HL-60/S4 (cell line): ENCODE results near the gene SND1.
"Not testable (repeated sequence)": the region's sequence is repeated elsewhere in the genome, so short reads cannot be mapped to it uniquely, and the experiment has no call there.

ENCODE experiments used
- in situ Hi-C: fragments of 300-500 bp; cut with MboI; formaldehyde crosslinking; loops from 2 replicates; pipeline ENCODE4 v1.14.3; 2022; ENCODE audit warnings: low sequenced_read_pairs

Gene SND1

GRCh38 chr7:127822822-127823508 lies 171.0 kb downstream of the SND1 start:
- in situ Hi-C loops, result no loop called here

- in situ Hi-C loops, result no loop called here
Observed at GRCh38 chr7:127824682-127825081, 172.7 kb downstream of the SND1 start.

- in situ Hi-C loops, result no loop called here
Observed at GRCh38 chr7:127828843-127829500, 177.0 kb downstream of the SND1 start.

- in situ Hi-C loops, result no loop called here
Observed at GRCh38 chr7:127831318-127832219, 179.6 kb downstream of the SND1 start.

GRCh38 chr7:127832592-127832991 lies 180.6 kb downstream of the SND1 start:
- in situ Hi-C loops, result no loop called here

- in situ Hi-C loops, result no loop called here
Observed at GRCh38 chr7:127833641-127834040, 181.6 kb downstream of the SND1 start.

GRCh38 chr7:127835679-127836078 lies 183.7 kb downstream of the SND1 start:
- in situ Hi-C loops, result no loop called here

GRCh38 chr7:127837816-127838410 lies 185.9 kb downstream of the SND1 start:
- in situ Hi-C loops, result not testable (repeated sequence)

- in situ Hi-C loops, result no loop called here
Observed at GRCh38 chr7:127838816-127839415, 186.9 kb downstream of the SND1 start.

- in situ Hi-C loops, result no loop called here
Observed at GRCh38 chr7:127840226-127840951, 188.4 kb downstream of the SND1 start.

- in situ Hi-C loops, result no loop called here
Observed at GRCh38 chr7:127844165-127844564, 192.2 kb downstream of the SND1 start.

- in situ Hi-C loops, result no loop called here
Observed at GRCh38 chr7:127844707-127845331, 192.8 kb downstream of the SND1 start.

- in situ Hi-C loops, result no loop called here
Observed at GRCh38 chr7:127845522-127846214, 193.7 kb downstream of the SND1 start.

- in situ Hi-C loops, result no loop called here
Observed at GRCh38 chr7:127847641-127848040, 195.6 kb downstream of the SND1 start.

- in situ Hi-C loops, result no loop called here
Observed at GRCh38 chr7:127848241-127848640, 196.2 kb downstream of the SND1 start.

- in situ Hi-C loops, result no loop called here
Observed at GRCh38 chr7:127850195-127850594, 198.2 kb downstream of the SND1 start.

GRCh38 chr7:127854383-127854782 lies 202.4 kb downstream of the SND1 start:
- in situ Hi-C loops, result no loop called here

GRCh38 chr7:127857464-127857841 lies 205.5 kb downstream of the SND1 start:
- in situ Hi-C loops, result no loop called here
